GM06990 (cell line): Measurements from ENCODE around the gene PELI2.

ENCODE experiments used
- DNase-seq: peaks from one replicate; pipeline ENCODE4 v3.0.0-alpha.2; 2011; ENCODE audit not compliant: insufficient read length; ENCODE audit errors: extremely low read depth
- H3K27me3 ChIP-seq: replicated peaks from 2 replicates; pipeline ENCODE4 v1.6.0; 2011; ENCODE audit warnings: low read length; ENCODE audit not compliant: control insufficient read depth, insufficient read depth
- H3K36me3 ChIP-seq: 2 replicates; pipeline ENCODE4 v1.5.1; 2011; ENCODE audit warnings: low read length; ENCODE audit not compliant: control insufficient read depth, insufficient read depth
- H3K4me3 ChIP-seq: replicated peaks from 2 replicates; pipeline ENCODE4 v1.5.1; 2011; ENCODE audit warnings: low read depth, mild to moderate bottlenecking, control low read depth, low read length
- TF ChIP-seq, protein P1 (sequence below): IDR thresholded peaks from 2 replicates; pipeline ENCODE4 v1.5.1; 2011; ENCODE audit warnings: low read length, control low read depth, mild to moderate bottlenecking, inconsistent platforms; ENCODE audit not compliant: insufficient read depth, poor library complexity, severe bottlenecking

The PELI2 gene

DNA sequence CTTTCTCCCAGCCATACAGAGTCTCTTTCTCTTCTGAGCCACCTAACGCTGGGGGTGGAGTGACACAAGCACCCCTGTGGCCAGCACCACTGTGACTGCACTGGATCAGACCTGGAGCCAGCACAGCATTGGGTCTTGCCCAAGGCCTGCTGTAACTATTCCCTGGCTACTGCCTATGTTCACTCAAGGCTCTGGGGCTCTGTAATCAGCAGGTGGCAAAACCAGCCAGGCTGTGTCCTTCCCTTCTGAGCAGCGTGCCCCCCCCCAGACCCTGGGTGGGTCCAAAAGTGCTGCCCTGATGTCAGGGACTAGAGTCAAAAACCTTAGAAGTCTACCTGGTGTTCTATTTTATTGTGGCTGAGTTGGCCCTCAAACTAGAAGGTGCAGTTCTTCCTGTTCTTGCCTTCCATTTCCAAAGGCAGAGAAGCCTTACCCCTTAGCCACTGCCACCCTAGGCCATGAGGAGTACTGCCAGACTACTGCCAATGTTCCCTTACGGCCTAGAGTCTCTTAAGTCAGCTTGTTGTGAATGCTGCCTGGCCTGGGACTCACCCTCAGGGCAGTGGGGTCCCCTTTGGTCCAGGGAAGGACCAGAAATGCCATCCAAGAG lies 49.9 kb downstream of the PELI2 start:
- Histone ChIP-seq H3K4me3 (no peak overlapping the region), H3K36me3 (no peaks in the 10 kb centered on the region)

DNA sequence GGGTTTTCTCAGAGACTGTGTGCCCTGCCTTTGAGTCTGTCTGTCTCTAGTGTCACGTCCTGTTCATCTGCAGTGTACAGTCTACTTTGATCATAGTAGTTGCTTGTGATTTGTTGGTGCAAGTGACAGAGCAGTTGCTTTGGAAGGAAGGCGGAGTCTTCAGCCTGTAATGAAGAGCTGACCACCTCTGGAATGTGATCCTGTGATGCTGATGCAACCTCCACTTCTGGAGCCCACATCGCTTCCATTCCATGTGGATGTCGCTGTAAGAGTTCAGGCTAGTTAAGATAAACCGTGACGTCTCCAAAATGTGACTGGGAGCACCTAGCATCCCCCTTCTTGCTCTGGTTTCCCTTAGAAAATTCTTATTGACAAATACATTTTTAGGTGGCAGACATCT lies 51.8 kb downstream of the PELI2 start:
- H3K4me3 ChIP-seq: no peak overlapping the region
- no peak for DNase-seq
- no peaks in the 10 kb centered on the region for H3K36me3 ChIP-seq
- H3K27me3 ChIP-seq: no peaks in the 10 kb centered on the region; the same call in 1 of the 2 replicates
- TF ChIP-seq, protein P1, sequence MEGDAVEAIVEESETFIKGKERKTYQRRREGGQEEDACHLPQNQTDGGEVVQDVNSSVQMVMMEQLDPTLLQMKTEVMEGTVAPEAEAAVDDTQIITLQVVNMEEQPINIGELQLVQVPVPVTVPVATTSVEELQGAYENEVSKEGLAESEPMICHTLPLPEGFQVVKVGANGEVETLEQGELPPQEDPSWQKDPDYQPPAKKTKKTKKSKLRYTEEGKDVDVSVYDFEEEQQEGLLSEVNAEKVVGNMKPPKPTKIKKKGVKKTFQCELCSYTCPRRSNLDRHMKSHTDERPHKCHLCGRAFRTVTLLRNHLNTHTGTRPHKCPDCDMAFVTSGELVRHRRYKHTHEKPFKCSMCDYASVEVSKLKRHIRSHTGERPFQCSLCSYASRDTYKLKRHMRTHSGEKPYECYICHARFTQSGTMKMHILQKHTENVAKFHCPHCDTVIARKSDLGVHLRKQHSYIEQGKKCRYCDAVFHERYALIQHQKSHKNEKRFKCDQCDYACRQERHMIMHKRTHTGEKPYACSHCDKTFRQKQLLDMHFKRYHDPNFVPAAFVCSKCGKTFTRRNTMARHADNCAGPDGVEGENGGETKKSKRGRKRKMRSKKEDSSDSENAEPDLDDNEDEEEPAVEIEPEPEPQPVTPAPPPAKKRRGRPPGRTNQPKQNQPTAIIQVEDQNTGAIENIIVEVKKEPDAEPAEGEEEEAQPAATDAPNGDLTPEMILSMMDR: no peak

More for the DNA sequence above, 49.9 kb downstream of the PELI2 start:
- TF ChIP-seq, protein P1: no peak
- DNase-seq: no peak
- H3K27me3 ChIP-seq: no peaks in the 10 kb centered on the region

DNA sequence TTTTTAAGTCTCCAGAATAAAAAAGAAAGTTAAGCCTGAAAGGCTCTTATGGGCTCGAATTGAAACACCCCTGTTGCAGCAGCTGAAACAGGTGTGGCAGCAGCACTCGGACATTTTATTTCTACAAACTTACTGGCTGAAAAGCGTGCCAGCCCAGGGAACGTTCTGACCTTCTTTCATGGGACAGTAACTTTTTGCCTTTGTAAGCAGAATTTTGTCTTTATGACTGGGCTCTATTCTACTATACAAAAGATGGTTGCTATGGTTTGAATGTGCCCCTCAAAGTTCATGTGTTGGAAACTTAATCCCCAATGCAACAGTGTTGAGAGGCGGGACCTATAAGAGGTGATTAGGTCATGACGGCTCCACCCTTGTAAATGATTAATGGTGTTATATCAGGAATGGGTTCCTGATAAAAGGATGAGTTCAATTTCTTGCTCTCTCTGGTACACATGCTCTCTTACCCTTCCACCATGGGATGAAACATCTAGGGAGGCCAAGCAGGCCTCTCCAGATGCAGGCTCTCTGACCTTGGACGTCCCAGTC lies 52.7 kb downstream of the PELI2 start:
- H3K27me3 ChIP-seq: no peaks in the 10 kb centered on the region; the same call in 1 of the 2 replicates
- no peaks in the 10 kb centered on the region for H3K36me3 ChIP-seq
- H3K4me3 ChIP-seq: no peak overlapping the region
- TF ChIP-seq, protein P1: no peak
- no peak for DNase-seq

DNA sequence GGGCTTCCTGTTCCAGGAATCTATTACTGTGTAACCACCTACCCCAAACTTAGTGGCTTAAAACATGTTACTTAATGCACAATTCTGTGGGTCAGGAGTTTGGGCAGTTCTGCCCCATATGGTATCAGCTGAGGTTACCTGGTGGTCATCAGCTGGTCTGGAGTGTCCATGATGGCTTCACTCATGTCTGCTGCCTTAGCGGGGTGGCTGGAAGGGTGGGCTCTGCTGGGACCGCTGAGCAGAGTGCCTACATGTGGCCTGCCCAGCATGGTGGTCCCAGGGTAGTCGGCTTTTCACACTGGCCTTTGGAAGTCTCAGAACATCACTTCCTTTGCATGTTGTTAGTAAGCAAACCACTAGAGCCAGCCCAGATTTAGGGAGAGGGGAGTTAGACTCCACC lies 53.9 kb downstream of the PELI2 start:
- Histone ChIP-seq H3K27me3 (no peaks in the 10 kb centered on the region; the same call in 1 of the 2 replicates), H3K4me3 (no peak overlapping the region), H3K36me3 (no peaks in the 10 kb centered on the region)
- TF ChIP-seq, protein P1: no peak
- no peak for DNase-seq

DNA sequence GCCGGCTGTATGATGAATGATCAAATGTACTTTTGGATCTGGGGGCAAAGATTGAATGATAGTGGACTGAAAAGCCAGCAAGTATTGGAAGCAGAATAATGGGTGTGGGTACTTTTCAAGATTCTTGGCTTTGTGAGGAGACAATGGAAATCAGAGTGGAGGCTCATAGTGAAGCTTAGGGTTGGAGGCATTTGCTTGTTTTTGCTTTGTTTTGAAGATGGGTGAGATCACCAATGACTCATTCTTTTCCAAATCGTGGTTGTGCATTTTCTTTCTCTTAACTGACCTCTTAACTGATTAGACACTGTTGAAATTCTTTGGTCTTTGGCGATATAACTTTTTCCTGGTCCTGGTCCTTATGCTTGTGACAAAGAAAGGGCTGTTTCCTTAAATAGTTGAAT lies 54.4 kb downstream of the PELI2 start:
- Histone ChIP-seq H3K4me3 (no peak overlapping the region), H3K36me3 (no peaks in the 10 kb centered on the region), H3K27me3 (no peaks in the 10 kb centered on the region; the same call in 1 of the 2 replicates)
- TF ChIP-seq, protein P1: no peak
- no peak for DNase-seq
